Measurements from ENCODE around the gene CBLB. TPM values are rescaled to one million over a fixed set of nuclear protein-coding genes. Genes with fewer than 3 reads are reported as not detected.

CBLB gene
- polyA plus RNA-seq, 1 experiment = 19.3 TPM

DNA sequence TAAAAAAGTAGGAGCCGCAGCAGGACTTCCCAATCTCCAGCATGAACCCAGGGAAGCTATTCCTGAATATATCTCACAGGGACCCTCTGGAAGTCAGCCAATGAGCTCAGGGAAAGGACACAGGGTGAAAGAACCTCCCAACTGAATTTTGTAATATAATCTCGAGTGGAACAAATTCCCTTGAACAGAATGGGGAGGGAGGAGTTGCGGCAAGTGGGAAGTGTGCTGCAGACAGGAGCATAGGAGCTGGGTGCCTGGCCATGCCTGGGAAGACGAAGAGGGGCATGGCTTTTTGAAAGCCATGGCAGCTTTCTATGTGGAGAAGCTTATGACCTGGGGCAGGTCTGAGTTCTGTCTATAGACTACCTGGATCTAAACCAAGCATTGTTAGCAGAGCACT is 98.4 kb downstream of the CBLB start:
- no peak for TF ChIP-seq CTCF (IDR thresholded peaks at IDR 0.05; ENCODE audit: insufficient read depth, low read depth, low read length)
- no peak for DNase-seq (ENCODE audit: low read depth)
- POLR2A ChIA-PET = no interaction called here
- CTCF ChIA-PET = no interaction called here
- Histone ChIP-seq H3K27me3 (ENCODE audit: control insufficient read depth, insufficient read depth, low read length) (no peaks in the 10 kb centered on the region), H3K36me3 (ENCODE audit: control insufficient read depth, insufficient read depth, low read length) (peaks cover 2% of the 10 kb centered on the region), H3K4me3 (ENCODE audit: low read depth, low read length) (no peak overlapping the region)

DNA sequence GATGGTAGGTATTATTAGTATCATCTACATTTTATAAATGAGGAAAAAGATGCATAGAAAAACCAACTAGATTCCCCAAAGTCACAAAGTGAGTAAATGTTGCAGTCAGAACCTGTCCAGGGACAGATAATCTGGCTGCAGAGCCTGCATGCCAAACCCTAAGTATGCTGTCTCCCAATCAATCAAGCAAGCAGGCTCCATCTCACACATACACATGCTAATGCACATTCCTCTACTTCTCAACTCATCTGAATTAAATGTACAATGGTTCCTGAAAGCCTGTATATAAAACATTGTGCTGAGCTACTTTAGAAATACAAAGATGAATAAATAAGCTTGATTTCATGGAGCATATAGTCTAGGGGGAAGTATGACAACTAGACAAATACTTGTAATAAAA is 101.0 kb downstream of the CBLB start:
- POLR2A ChIA-PET = no interaction called here
- no peak for TF ChIP-seq CTCF (IDR thresholded peaks at IDR 0.05; ENCODE audit: insufficient read depth, low read depth, low read length)
- no peak for DNase-seq (ENCODE audit: low read depth)
- H3K27me3 ChIP-seq (ENCODE audit: control insufficient read depth, insufficient read depth, low read length) = no peaks in the 10 kb centered on the region
- CTCF ChIA-PET = no interaction called here
- peaks cover 2% of the 10 kb centered on the region for H3K36me3 ChIP-seq (ENCODE audit: control insufficient read depth, insufficient read depth, low read length)
- no peak overlapping the region for H3K4me3 ChIP-seq (ENCODE audit: low read depth, low read length)

GRCh38 chr3:105767216-105767615 is 101.6 kb downstream of the CBLB start:
- DNase-seq (ENCODE audit: low read depth) = no peak
- no peaks in the 10 kb centered on the region for H3K27me3 ChIP-seq (ENCODE audit: control insufficient read depth, insufficient read depth, low read length)
- H3K4me3 ChIP-seq (ENCODE audit: low read depth, low read length) = no peak overlapping the region
- CTCF ChIA-PET = interaction anchor here (1.0 kb wide), 1 partner anchor 354 kb away, joined by 3 read pairs; no protein-coding TSS in a partner anchor
- TF ChIP-seq CTCF (IDR thresholded peaks at IDR 0.05; ENCODE audit: insufficient read depth, low read depth, low read length) = no peak
- peaks cover 4% of the 10 kb centered on the region for H3K36me3 ChIP-seq (ENCODE audit: control insufficient read depth, insufficient read depth, low read length)
- POLR2A ChIA-PET = no interaction called here

DNA sequence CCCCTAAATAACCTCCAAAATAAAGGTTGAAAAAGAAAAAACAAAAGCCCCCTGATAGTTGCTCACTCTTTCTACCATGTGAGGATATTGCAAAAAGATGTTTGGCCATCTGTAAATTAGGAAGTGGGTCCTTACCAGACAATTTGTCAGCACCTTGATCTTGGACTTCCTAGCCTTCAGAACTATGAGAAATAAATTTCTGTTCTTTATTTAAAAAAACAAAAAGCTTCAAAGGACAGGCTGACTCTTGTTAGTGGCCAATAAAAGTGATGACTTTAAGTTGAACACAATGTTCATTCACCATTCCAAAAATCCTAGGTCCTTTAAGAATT is 103.5 kb downstream of the CBLB start:
- Histone ChIP-seq H3K36me3 (ENCODE audit: control insufficient read depth, insufficient read depth, low read length) (peaks cover 2% of the 10 kb centered on the region; the same call in 1 of the 2 replicates), H3K4me3 (ENCODE audit: low read depth, low read length) (no peak overlapping the region), H3K27me3 (ENCODE audit: control insufficient read depth, insufficient read depth, low read length) (no peaks in the 10 kb centered on the region)
- no peak for DNase-seq (ENCODE audit: low read depth)
- ChIA-PET CTCF (no interaction called here), POLR2A (no interaction called here)
- TF ChIP-seq CTCF (IDR thresholded peaks at IDR 0.05; ENCODE audit: insufficient read depth, low read depth, low read length) = no peak

- DNase-seq (ENCODE audit: low read depth) = no peak
- Histone ChIP-seq H3K4me3 (ENCODE audit: low read depth, low read length) (no peak overlapping the region), H3K36me3 (ENCODE audit: control insufficient read depth, insufficient read depth, low read length) (peaks cover 3% of the 10 kb centered on the region), H3K27me3 (ENCODE audit: control insufficient read depth, insufficient read depth, low read length) (no peaks in the 10 kb centered on the region)
- no peak for TF ChIP-seq CTCF (IDR thresholded peaks at IDR 0.05; ENCODE audit: insufficient read depth, low read depth, low read length)
- CTCF ChIA-PET = no interaction called here
- POLR2A ChIA-PET = no interaction called here
These were observed 104.2 kb downstream of the CBLB start for GRCh38 chr3:105764378-105765307.
